Left ventricle myocardium inferior (tissue), 1 donor: ENCODE data around the gene FAM83E. TPM values are rescaled to one million over a fixed set of nuclear protein-coding genes. Genes with fewer than 3 reads are reported as not detected.

ENCODE experiments used
- DNase-seq: peaks from one replicate; pipeline ENCODE4 v3.0.0-alpha.2; 2020
- H3K27ac ChIP-seq: fragments of 200-600 bp; replicated peaks from 2 replicates; pipeline ENCODE4 v1.8.0; 2021
- H3K27me3 ChIP-seq: fragments of 200-600 bp; 2 replicates; pipeline ENCODE4 v1.8.0; 2021; ENCODE audit warnings: low read depth
- H3K36me3 ChIP-seq: fragments of 200-600 bp; 2 replicates; pipeline ENCODE4 v1.8.0; 2021
- H3K4me1 ChIP-seq: fragments of 200-600 bp; 2 replicates; pipeline ENCODE4 v1.8.0; 2021
- H3K4me3 ChIP-seq: fragments of 200-600 bp; 2 replicates; pipeline ENCODE4 v1.8.0; 2021; ENCODE audit warnings: mild to moderate bottlenecking, moderate library complexity
- H3K9me3 ChIP-seq: fragments of 200-600 bp; replicated peaks from 2 replicates; pipeline ENCODE4 v1.8.0; 2021
- intact Hi-C: fragments of 100-400 bp; cut with micrococcal nuclease; formaldehyde crosslinking; loops from one replicate; pipeline ENCODE4 v1.11.0; 2022
- total RNA-seq: library from RNA; stranded (reverse); fragmentation: NEBNext Ultra II Directional; extraction: Animal tissue kit (Norgen Biotek cat#: 25700); gene quantifications from one replicate; pipeline ENCODE4 v1.2.1, GENCODE V29; 2021
- TF ChIP-seq, protein P1 (sequence below): fragments of 200-600 bp; IDR thresholded peaks from 2 replicates; pipeline ENCODE4 v1.8.0; 2021; ENCODE audit warnings: antibody characterized with exemption, mild to moderate bottlenecking, borderline replicate concordance
- donor health status: DM: no; HTN: yes; CAD: no; lungs with severe emphysema.

FAM83E gene
- total RNA-seq, 1 donor from 2014 or later: not detected

DNA sequence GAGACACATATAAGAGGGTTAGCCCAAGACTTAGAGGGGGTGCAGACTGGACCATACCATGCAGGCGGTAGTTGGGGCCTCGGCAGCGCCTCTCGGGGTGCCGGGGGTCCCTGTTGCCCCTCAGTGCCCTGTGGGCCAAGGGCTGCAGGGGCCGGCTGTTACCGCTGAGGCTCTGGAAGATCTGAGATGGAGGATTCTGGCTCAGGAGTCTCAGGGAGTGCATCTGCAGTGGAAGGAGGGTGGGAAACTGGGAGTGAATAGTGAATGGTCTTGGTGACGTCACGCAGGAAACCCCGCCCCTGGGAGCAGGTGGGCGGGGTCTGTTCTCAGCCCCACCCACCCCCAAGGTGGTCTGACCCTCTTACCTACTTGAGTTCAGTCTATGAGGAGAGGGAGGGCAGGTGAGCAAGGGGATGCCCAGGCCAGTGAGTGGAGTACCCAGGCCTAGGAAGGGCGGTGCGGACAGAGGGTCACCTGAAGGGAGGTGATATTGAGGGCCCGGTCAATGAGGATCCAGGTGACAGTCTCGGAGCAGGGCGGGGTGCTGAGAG lies 24.0 kb upstream of the FAM83E start:
- Histone ChIP-seq H3K27ac (peak overlapping the region; percentile 98), H3K36me3 (no peaks in the 10 kb centered on the region), H3K4me3 (peak overlapping the region; percentile 81), H3K4me1 (peaks cover 40% of the 10 kb centered on the region), H3K9me3 (no peaks in the 10 kb centered on the region), H3K27me3 (no peaks in the 10 kb centered on the region)
- TF ChIP-seq, protein P1, sequence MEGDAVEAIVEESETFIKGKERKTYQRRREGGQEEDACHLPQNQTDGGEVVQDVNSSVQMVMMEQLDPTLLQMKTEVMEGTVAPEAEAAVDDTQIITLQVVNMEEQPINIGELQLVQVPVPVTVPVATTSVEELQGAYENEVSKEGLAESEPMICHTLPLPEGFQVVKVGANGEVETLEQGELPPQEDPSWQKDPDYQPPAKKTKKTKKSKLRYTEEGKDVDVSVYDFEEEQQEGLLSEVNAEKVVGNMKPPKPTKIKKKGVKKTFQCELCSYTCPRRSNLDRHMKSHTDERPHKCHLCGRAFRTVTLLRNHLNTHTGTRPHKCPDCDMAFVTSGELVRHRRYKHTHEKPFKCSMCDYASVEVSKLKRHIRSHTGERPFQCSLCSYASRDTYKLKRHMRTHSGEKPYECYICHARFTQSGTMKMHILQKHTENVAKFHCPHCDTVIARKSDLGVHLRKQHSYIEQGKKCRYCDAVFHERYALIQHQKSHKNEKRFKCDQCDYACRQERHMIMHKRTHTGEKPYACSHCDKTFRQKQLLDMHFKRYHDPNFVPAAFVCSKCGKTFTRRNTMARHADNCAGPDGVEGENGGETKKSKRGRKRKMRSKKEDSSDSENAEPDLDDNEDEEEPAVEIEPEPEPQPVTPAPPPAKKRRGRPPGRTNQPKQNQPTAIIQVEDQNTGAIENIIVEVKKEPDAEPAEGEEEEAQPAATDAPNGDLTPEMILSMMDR: no peak
- DNase-seq: no peak
- intact Hi-C loops: no loop called here

DNA sequence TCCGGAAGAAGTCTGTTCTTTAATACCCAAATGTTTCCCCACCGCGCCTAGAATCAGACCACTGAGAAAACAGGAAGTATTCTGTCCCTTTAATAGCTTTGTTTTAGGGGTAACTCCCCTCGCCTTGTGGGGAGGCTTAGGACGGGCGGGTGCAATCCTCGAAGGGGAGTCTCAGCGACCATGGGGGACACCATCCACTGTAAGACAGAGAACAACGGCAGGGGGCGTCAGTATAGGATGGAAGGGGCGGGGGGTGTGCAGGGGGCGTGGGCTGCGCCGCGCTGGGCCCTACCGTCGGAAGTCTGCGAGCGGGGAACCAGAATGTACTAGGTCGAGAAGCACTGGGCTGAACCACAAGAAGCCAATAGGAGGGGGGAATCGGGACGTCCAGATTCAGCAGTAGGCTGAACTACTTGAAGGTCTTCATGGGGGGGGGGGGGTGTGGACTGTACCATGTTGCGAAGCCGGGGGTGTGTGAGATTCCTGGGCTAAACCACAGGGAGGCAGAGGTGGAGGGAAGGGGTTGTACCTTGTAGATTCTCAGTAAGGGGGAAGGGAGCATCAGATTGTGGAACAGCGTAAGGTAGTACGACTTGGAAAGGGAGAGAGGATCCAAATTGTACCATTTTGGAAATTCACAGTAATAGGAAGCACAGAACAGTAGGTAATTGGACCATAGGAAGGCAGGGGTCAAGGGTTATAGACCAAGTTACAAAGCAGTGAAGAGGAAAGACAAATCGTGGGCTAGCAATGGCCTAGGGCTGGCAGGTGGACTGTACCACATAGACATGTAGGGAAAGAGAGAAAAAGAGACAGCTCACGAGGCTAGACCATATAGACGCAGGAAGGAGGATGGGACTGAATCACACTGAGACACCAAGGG lies 23.3 kb upstream of the FAM83E start:
- peak overlapping the region; percentile 81 for H3K4me3 ChIP-seq
- H3K27ac ChIP-seq: peak overlapping the region; percentile 98
- H3K4me1 ChIP-seq: peaks cover 47% of the 10 kb centered on the region
- peaks cover under 1% of the 10 kb centered on the region for H3K36me3 ChIP-seq
- no peaks in the 10 kb centered on the region for H3K9me3 ChIP-seq
- no peaks in the 10 kb centered on the region for H3K27me3 ChIP-seq
- TF ChIP-seq, protein P1: no peak
- intact Hi-C loops: no loop called here
- DNase-seq: peak; percentile 77

DNA sequence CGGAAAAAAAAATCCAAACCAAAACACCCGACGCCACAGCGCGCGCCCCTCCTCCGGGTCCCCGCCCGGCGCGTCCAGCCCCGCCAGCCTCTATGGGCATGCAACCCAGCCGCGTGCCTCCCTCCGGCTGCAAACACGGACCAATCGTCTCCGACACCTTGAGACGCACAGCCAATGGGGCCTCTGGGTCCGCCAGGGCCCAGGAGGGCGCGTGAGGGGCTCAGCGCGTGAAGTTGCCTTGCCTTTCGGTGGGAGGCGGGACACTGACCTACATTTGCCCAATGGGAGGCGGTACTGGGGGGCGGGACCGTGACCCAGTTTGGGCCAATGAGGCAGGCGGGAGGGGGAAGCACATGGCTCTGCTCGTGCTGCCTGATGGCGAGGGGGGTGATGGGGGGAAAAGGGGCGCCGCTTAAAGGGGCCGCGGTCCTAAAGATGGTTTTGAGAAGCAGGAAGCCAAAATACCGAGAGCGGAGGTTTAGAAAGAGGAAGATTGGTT lies 22.6 kb upstream of the FAM83E start:
- intact Hi-C loops: no loop called here
- TF ChIP-seq, protein P1: no peak

DNA sequence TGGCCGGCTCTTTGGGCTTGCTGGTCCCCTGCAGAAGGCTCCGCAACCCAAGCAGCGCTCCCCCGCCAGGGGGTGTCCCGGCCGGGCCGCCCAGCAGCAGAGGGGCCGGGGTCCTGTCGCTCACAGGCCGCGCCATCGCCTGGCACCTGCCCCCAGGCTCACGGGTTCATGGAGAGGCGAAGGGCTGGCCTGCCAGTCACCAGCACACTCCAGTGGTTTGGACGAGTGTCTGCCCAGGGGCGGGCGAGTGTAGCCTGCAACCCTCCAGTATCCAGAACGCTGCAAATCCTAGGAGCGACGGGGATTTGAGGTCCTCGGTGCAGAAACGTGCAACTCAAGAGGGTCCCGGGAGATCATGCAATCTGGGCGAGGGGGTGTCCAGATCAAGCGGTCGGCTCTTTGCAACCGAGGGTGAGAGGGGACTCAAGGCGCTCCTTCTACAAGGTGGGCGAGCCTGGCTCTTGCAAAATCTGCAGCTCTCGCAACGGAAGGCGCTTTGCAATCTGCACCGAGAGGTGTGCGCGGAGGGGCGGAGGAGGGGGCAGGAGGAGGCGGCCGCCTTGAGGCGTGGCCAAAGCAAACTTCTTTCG lies 22.1 kb upstream of the FAM83E start, which contains the start of gene DBP:
TSS of gene DBP (minus strand) at position 521 of the 590 bp plus-strand sequence. CDS start at position 136, 385 bp downstream.
- intact Hi-C loops: no loop called here
- no peaks in the 10 kb centered on the region for H3K27me3 ChIP-seq
- H3K4me3 ChIP-seq: peak within 1 kb of the TSS; percentile 81
- peaks cover 60% of the 10 kb centered on the region for H3K4me1 ChIP-seq
- peak within 1 kb of the TSS; percentile 98 for H3K27ac ChIP-seq
- peaks cover 7% of the 10 kb centered on the region for H3K36me3 ChIP-seq
- DNase-seq: peak; percentile 62
- TF ChIP-seq, protein P1: peak; percentile 32
- no peaks in the 10 kb centered on the region for H3K9me3 ChIP-seq

More for the DNA sequence above, 22.6 kb upstream of the FAM83E start:
- Histone ChIP-seq H3K36me3 (peaks cover 7% of the 10 kb centered on the region), H3K9me3 (no peaks in the 10 kb centered on the region), H3K27ac (peak overlapping the region; percentile 98), H3K4me1 (peaks cover 54% of the 10 kb centered on the region), H3K4me3 (peak overlapping the region; percentile 81), H3K27me3 (no peaks in the 10 kb centered on the region)
- DNase-seq: peak; percentile 100
